ENCODE measurements around the gene CBARP. TPM values are rescaled to one million over a fixed set of nuclear protein-coding genes. Genes with fewer than 3 reads are reported as not detected.

Gene CBARP
- total and polyA plus RNA-seq, 9 donors, result 0.45 to 21.1 (median 1.6) TPM; not detected in 1

DNA sequence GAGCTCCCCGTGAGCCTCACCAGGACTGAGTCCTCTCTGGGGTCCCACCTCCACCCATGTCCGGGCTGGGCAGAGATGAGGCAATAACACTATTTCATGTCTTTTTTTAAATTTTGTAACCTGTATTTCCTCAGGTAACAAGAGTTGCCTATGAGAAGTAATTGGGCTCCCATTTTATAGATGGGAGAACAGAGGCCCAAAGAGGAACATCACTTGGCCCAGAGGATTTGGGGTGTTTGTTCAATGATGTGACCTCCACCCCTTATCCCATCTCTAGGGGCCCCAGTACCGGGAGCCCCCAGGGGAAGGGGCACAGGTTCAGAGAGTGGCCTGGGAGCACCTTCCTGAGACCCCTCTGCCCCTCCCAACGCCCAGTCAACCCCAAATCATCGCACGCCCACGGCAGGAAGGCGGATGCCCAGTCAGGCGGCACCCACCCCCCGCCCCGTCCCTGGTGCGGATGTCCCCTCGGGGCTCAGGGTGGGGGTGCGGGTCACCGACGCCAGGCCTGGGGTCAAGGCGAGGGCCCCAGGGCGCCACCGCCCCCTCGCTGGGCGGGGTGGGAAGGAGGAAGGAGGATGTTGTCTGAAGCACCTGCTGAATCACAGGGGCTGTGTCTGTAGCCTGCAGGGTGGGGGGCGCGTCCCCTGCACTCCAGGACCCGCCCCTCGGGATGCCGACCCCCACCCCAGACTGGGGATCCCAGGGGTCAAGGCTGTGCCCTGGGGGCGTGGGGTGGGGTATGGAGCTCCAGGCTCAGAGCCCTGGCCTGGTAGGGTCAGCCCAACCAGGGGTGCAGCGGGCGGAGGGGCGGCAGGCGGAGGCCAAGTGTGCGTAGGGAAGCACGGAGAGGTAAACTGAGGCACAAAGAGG, 22.3 kb upstream of the CBARP start:
- intact Hi-C loops (cut with DNase I), result no loop called here
- DNase-seq, result peak in 2 of 5 donors; percentile 68 to 73
- Histone ChIP-seq H3K4me3 (no peak overlapping the region), H3K9me3 (no peaks in the 10 kb centered on the region), H3K27ac (peak overlapping the region; percentile 89 to 91), H3K36me3 (no peaks in the 10 kb centered on the region), H3K27me3 (no peaks in the 10 kb centered on the region), H3K4me1 (ENCODE audit: insufficient read depth) (peaks cover 34% of the 10 kb centered on the region)
- TF ChIP-seq EP300 (IDR thresholded peaks at IDR 0.05) (no peak), POLR2A (IDR thresholded peaks at IDR 0.05) (no peak)
- TF ChIP-seq, protein P1, sequence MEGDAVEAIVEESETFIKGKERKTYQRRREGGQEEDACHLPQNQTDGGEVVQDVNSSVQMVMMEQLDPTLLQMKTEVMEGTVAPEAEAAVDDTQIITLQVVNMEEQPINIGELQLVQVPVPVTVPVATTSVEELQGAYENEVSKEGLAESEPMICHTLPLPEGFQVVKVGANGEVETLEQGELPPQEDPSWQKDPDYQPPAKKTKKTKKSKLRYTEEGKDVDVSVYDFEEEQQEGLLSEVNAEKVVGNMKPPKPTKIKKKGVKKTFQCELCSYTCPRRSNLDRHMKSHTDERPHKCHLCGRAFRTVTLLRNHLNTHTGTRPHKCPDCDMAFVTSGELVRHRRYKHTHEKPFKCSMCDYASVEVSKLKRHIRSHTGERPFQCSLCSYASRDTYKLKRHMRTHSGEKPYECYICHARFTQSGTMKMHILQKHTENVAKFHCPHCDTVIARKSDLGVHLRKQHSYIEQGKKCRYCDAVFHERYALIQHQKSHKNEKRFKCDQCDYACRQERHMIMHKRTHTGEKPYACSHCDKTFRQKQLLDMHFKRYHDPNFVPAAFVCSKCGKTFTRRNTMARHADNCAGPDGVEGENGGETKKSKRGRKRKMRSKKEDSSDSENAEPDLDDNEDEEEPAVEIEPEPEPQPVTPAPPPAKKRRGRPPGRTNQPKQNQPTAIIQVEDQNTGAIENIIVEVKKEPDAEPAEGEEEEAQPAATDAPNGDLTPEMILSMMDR (IDR thresholded peaks at IDR 0.05), result no peak
- 23 to 30% (median 29%) methylated on average over 32 to 33 of the region's 33 CpGs for WGBS, 3 donors

DNA sequence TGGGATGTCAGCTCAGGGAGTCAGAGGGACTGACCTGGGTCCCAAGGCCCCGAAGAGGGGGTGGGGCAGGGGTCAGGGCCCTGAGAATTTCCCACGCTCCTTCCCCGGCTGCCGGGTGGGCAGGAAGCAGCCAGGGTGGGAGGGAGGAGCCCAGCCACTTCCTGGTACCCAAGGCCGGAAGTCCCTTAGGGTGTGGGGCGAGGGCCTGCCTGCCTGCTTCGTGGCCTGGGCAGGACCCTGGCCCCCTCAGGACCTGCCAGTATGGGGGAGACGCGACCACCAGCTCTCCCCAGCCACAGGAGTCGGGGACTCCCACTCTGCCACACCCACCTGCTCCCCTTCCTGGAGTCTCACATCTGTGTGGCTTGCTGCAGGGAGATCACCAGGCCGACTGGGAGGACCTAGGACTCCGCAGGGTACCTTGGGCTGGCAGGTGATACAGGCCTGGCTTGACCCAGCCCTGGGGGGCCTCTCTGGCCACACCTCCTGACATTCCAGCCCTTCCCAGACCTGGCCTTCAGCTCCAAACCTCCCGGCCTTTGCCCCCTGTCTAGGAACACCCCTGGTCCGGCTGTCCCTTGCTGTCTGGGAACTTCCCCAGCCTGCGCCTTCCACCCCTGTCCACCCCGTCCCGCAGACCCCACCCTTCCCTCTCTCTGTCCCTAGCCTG, 21.5 kb upstream of the CBARP start:
- WGBS, 3 donors, result 22 to 35% (median 23%) methylated on average over 11 to 17 of the region's 17 CpGs
- intact Hi-C loops (cut with DNase I), result no loop called here
- Histone ChIP-seq H3K4me3 (peak overlapping the region; percentile 1), H3K9me3 (no peaks in the 10 kb centered on the region), H3K27ac (peak overlapping the region; percentile 89 to 91), H3K27me3 (no peaks in the 10 kb centered on the region), H3K36me3 (no peaks in the 10 kb centered on the region), H3K4me1 (ENCODE audit: insufficient read depth) (peaks cover 34% of the 10 kb centered on the region)
- DNase-seq, result peak; percentile 76 to 85 (median 84)
- no peak for TF ChIP-seq EP300 (IDR thresholded peaks at IDR 0.05)
- TF ChIP-seq POLR2A (IDR thresholded peaks at IDR 0.05), result peak; percentile 34

DNA sequence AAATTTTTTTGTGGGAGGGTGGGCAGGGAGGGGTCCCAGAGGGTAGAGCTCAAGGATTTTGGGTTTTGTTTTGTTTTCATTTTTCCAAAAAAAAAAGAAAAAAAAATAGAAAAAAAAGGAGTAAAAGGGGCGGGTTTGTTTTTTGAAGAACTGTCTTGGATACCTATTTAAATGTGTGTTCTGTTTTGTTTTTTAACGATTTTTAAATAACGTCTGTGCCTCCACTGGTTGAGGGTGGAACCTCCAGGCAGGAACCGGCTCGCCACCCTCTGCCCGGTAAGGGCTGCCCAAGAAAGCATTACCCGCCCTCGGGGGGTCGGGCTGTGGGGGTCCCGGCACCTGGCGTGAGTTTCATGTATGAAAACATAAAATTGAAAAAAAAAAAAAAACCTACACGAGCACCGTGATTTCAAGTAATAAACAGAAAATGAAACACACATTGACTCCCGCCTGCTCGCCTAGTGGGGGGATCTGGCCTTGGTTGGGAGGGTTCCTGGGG, 21.0 kb upstream of the CBARP start:
- 4 to 9% (median 6%) methylated on average over 15 of the region's 15 CpGs for WGBS, 3 donors
- H3K4me3 ChIP-seq, result peak overlapping the region; percentile 1

DNA sequence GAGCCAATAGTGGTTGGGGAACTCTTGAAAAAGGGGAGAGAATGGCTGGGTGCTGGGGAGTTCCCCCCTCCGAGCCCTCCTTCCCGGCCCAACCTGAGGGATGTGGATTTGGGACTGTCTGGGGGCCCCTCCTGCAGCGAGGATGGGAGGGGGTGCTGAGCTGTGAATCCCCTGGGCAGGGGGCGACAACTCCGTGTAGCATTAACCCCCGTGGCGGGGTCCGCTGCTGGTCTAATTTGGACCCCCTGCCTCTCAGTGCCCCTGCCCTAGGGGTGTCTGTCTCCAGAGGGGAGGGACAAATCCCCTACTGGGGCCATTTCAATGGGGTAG, 20.3 kb upstream of the CBARP start:
- H3K27ac ChIP-seq, result peak overlapping the region; percentile 89 to 91
- peaks cover 45% of the 10 kb centered on the region for H3K4me1 ChIP-seq (ENCODE audit: insufficient read depth)
- intact Hi-C loops (cut with DNase I), result no loop called here
- H3K36me3 ChIP-seq, result no peaks in the 10 kb centered on the region
- no peaks in the 10 kb centered on the region for H3K27me3 ChIP-seq
- no peak for DNase-seq
- TF ChIP-seq EP300 (IDR thresholded peaks at IDR 0.05) (no peak), POLR2A (IDR thresholded peaks at IDR 0.05) (no peak)
- TF ChIP-seq, protein P1 (IDR thresholded peaks at IDR 0.05), result no peak
- no peaks in the 10 kb centered on the region for H3K9me3 ChIP-seq
- 43 to 56% (median 55%) methylated on average over 3 to 8 of the region's 8 CpGs for WGBS, 3 donors
- no peak overlapping the region for H3K4me3 ChIP-seq

More for the DNA sequence above, 21.0 kb upstream of the CBARP start:
- intact Hi-C loops (cut with DNase I), result no loop called here
- no peaks in the 10 kb centered on the region for H3K9me3 ChIP-seq
- no peaks in the 10 kb centered on the region for H3K27me3 ChIP-seq
- H3K27ac ChIP-seq, result peak overlapping the region; percentile 89 to 91
- H3K36me3 ChIP-seq, result no peaks in the 10 kb centered on the region
- H3K4me1 ChIP-seq (ENCODE audit: insufficient read depth), result peaks cover 40% of the 10 kb centered on the region
- DNase-seq, result no peak
- TF ChIP-seq POLR2A (IDR thresholded peaks at IDR 0.05), result no peak
- TF ChIP-seq, protein P1 (IDR thresholded peaks at IDR 0.05), result no peak

All from ovary (tissue), 9 donors.